Common myeloid progenitor, CD34-positive (primary cell): Measurements from ENCODE around the gene VEGFC.

Experiments
- CTCF ChIA-PET: fragments of 350-600 bp; sonication (Branson Sonifier 250); formaldehyde crosslinking; loops from one replicate; lab custom pipeline; 2021; ENCODE audit warnings: antibody characterized with exemption; lab: Charles Lee
- POLR2A ChIA-PET: fragments of 350-600 bp; sonication (Branson Sonifier 250); formaldehyde crosslinking; loops from one replicate; lab custom pipeline; 2021; ENCODE audit warnings: antibody characterized with exemption; lab: Charles Lee
- DNase-seq, 3 donors: peaks; one replicate each; pipeline versions ENCODE4 v3.0.0 to v3.0.0-alpha.2; 2013
- H3K27ac ChIP-seq, 2 experiments: 1 replicate in 1 of 2; 2 replicates in 1 of 2; pipeline ENCODE4 v1.7.0; 2013; ENCODE audit warnings: inconsistent platforms in 2 of 2, low read length in 2 of 2, mild to moderate bottlenecking in 2 of 2, low read depth in 1 of 2, moderate library complexity in 1 of 2; ENCODE audit not compliant: severe bottlenecking in 2 of 2, insufficient read depth in 1 of 2, poor library complexity in 1 of 2
- H3K27me3 ChIP-seq, 5 experiments: replicated peaks in 2 of 5; 1 replicate in 3 of 5; 2 replicates in 2 of 5; pipeline versions ENCODE4 v1.6.1 to v1.7.0; 2013; ENCODE audit warnings: low read length in 4 of 5, mild to moderate bottlenecking in 2 of 5, moderate library complexity in 2 of 5, inconsistent platforms in 1 of 5; ENCODE audit not compliant: insufficient read depth in 5 of 5, control insufficient read depth in 4 of 5
- H3K36me3 ChIP-seq, 4 experiments: 1 replicate in 2 of 4; 2 replicates in 2 of 4; pipeline versions ENCODE4 v1.6.1 to v1.7.0; 2013; ENCODE audit warnings: low read length in 3 of 4, control low read depth in 1 of 4, mild to moderate bottlenecking in 1 of 4; ENCODE audit not compliant: control insufficient read depth in 4 of 4, insufficient read depth in 4 of 4
- H3K4me1 ChIP-seq, 4 experiments: 1 replicate in 3 of 4; 2 replicates in 1 of 4; pipeline versions ENCODE4 v1.6.1 to v1.7.1; 2013; ENCODE audit warnings: low read length in 3 of 4, mild to moderate bottlenecking in 3 of 4, control low read depth in 1 of 4, inconsistent platforms in 1 of 4, moderate library complexity in 1 of 4; ENCODE audit not compliant: control insufficient read depth in 4 of 4, insufficient read depth in 4 of 4; ENCODE audit errors: control extremely low read depth in 1 of 4
- H3K4me3 ChIP-seq, 7 experiments: 1 replicate in 4 of 7; 2 replicates in 3 of 7; pipeline versions ENCODE4 v1.5.1 to v1.7.0; 2013; ENCODE audit warnings: mild to moderate bottlenecking in 7 of 7, low read length in 6 of 7, moderate library complexity in 6 of 7, inconsistent platforms in 2 of 7, low read depth in 2 of 7, control low read depth in 1 of 7; ENCODE audit not compliant: insufficient read depth in 4 of 7, control insufficient read depth in 1 of 7; ENCODE audit errors: extremely low read depth in 1 of 7
- H3K9me3 ChIP-seq, 5 experiments: 1 replicate in 4 of 5; 2 replicates in 1 of 5; pipeline versions ENCODE4 v1.6.1 to v1.7.1; 2013; ENCODE audit warnings: low read length in 4 of 5, mild to moderate bottlenecking in 2 of 5, inconsistent platforms in 1 of 5, low read depth in 1 of 5, moderate library complexity in 1 of 5; ENCODE audit not compliant: control insufficient read depth in 4 of 5, insufficient read depth in 2 of 5; ENCODE audit errors: control extremely low read depth in 1 of 5
- WGBS: methylation state at CpG from one replicate; pipeline ENCODE4 v1.1.5; 2013; ENCODE audit not compliant: insufficient coverage; 5-methylcytosine and 5-hydroxymethylcytosine counted together

VEGFC gene

DNA sequence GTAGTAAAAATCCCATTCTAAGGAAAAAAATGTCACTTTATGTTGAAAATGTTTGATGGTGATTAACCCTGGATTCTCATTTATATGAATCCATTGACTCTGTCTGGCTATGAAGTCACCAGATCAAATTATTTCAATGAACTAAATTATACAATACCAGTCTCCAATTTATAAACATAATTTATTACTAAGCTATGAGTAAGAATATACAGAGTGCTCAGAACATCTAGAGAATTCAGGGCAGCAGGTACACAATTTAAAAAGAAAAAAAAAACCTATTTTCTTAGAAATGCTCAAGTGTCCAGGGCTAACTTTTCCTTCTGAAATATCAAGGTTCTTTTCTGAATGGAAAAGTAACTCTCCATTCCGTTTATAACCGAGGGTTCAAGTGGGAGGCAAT is 48.6 kb downstream of the VEGFC start:
- CTCF ChIA-PET, result no interaction called here
- Histone ChIP-seq H3K9me3 (no peaks in the 10 kb centered on the region), H3K4me3 (no peak overlapping the region), H3K27me3 (no peaks in the 10 kb centered on the region), H3K4me1 (no peaks in the 10 kb centered on the region), H3K27ac (no peak overlapping the region), H3K36me3 (no peaks in the 10 kb centered on the region)
- DNase-seq, result no peak
- 100% methylated on average over 1 of the region's 2 CpGs for WGBS
- POLR2A ChIA-PET, result no interaction called here

DNA sequence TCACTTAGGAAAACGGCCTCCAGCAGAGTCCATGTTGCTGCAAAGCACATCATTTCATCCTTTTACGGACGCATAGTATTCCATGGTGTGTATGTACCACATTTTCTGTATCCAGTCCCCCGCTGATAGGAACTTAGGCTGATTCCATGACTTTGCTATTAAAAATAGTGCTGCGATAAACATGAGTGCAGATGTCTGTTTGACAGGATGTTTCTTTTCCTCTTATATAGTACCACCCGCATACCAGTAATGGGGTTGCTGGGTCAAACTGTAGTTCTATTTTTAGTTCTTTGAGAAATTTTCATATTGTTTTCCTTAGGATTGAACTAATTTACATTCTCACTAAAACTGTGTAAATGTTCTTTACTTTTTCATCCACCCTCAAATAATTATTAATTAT is 50.5 kb downstream of the VEGFC start:
- no peaks in the 10 kb centered on the region for H3K9me3 ChIP-seq
- WGBS, result 85% methylated on average over 3 of the region's 6 CpGs
- ChIA-PET CTCF (no interaction called here), POLR2A (no interaction called here)
- no peak for DNase-seq
- H3K4me3 ChIP-seq, result no peak overlapping the region
- no peaks in the 10 kb centered on the region for H3K36me3 ChIP-seq
- H3K27ac ChIP-seq, result no peak overlapping the region
- no peaks in the 10 kb centered on the region for H3K4me1 ChIP-seq
- no peaks in the 10 kb centered on the region for H3K27me3 ChIP-seq

DNA sequence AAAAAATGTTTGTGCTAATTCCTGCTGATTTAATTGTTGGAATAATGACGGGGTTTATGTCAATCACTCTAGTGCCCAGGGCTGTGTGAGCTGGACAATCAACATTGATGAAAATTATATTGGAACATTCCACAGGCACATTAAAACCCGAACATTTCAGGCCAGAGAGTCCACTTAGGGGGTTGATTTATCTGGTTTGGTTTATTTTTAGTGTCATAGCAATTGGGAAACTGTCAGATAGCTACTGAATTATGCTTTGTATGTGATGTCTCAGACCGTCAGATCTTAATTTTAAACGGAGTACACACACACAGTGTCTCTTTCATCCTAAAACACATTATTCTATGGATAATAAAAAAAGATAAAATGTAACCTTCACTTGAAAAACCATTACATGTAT is 51.5 kb downstream of the VEGFC start:
- Histone ChIP-seq H3K9me3 (no peaks in the 10 kb centered on the region), H3K27me3 (no peaks in the 10 kb centered on the region), H3K4me1 (no peaks in the 10 kb centered on the region), H3K27ac (no peak overlapping the region), H3K36me3 (no peaks in the 10 kb centered on the region), H3K4me3 (no peak overlapping the region)
- ChIA-PET POLR2A (no interaction called here), CTCF (no interaction called here)
- DNase-seq, result no peak
- 100% methylated on average over 1 of the region's 4 CpGs for WGBS

DNA sequence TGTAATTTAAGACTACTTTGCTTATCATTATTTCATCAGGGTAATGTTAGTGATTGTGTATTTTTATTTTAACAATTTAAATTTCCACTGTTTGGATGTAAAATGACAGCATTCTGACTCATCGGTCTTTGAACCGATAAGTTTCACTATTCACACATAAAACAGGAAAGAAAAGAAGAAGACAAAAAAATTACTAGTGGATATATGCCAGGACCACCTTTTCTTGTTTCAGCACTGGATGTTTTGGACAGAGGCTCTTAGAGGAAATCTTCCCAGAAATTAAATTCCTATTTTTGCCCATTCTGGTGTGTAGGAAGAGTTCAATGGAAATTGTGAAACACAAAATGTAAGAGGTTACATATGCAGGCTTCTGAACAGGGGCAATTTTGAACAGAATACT is 57.4 kb downstream of the VEGFC start:
- no CpG with 5 or more reads among the region's 2 CpGs for WGBS
- POLR2A ChIA-PET, result no interaction called here
- no peaks in the 10 kb centered on the region for H3K4me1 ChIP-seq

DNA sequence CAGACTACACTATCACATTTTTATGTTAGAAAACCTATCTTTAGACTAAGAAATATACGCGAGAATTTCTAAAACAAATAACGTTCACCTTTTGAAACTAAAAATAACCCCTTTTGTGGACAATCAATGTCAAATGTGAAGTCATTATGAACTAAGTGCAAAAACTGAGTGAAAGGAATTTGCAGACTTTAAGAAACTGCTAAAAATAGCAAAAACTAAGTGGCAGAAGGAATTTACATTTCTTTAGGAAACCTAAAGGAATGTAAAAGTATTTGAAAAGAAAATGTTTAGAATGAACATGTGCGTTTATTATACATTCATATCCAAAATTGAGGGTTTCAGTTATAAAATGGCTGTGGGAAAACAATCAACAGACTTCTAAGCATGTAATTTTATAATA is 58.3 kb downstream of the VEGFC start:
- Histone ChIP-seq H3K27ac (no peak overlapping the region), H3K4me1 (no peaks in the 10 kb centered on the region), H3K36me3 (no peaks in the 10 kb centered on the region), H3K4me3 (no peak overlapping the region), H3K9me3 (no peaks in the 10 kb centered on the region), H3K27me3 (no peaks in the 10 kb centered on the region)
- no peak for DNase-seq
- WGBS, result no CpG with 5 or more reads among the region's 4 CpGs
- ChIA-PET POLR2A (no interaction called here), CTCF (no interaction called here)

More for the DNA sequence above, 57.4 kb downstream of the VEGFC start:
- no peak overlapping the region for H3K27ac ChIP-seq
- no peak for DNase-seq
- H3K4me3 ChIP-seq, result no peak overlapping the region
- no peaks in the 10 kb centered on the region for H3K36me3 ChIP-seq
- H3K27me3 ChIP-seq, result no peaks in the 10 kb centered on the region
- CTCF ChIA-PET, result no interaction called here
- H3K9me3 ChIP-seq, result no peaks in the 10 kb centered on the region

DNA sequence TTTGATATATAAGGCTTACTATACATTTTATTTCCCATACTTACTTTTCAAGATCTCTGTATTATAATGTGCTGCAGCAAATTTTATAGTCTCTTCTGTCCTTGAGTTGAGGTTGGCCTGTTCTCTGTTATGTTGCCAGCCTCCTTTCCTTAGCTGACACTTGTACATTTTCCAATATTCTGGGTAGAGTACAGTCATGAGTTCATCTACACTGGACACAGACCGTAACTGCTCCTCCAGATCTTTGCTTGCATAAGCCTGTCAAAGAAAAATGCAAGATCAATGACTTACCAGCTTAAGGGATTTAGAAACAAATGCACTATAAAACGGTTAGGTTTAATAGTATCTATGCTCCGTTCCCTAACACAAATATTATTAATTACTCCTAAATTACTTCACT is 63.2 kb downstream of the VEGFC start:
- Histone ChIP-seq H3K4me3 (no peak overlapping the region), H3K4me1 (no peaks in the 10 kb centered on the region), H3K27ac (no peak overlapping the region), H3K27me3 (no peaks in the 10 kb centered on the region), H3K9me3 (no peaks in the 10 kb centered on the region), H3K36me3 (no peaks in the 10 kb centered on the region)
- ChIA-PET POLR2A (no interaction called here), CTCF (no interaction called here)
- no peak for DNase-seq
- WGBS, result 100% methylated on average over 1 of the region's 3 CpGs

DNA sequence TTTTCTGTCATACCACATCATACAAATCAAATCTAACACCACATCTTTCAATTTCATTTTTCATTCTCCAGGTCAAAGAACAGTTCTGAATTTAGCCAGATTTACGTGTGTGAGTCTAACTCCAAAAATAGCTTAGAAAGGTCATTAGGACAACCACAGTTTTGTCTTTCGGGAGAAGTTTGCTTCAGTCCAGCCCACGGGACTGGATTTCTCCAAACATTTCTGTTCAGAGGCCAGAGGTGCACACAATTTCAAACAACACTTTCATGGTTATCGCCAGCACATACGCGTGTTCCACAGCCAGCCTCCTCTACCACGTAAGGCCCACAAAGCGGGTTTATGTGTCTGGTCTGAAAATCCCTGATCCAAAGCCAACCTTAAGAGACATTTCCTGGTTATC is 65.9 kb downstream of the VEGFC start:
- no peaks in the 10 kb centered on the region for H3K4me1 ChIP-seq
- 94% methylated on average over 8 of the region's 8 CpGs for WGBS
- H3K4me3 ChIP-seq, result no peak overlapping the region
- no peak overlapping the region for H3K27ac ChIP-seq
- no peaks in the 10 kb centered on the region for H3K36me3 ChIP-seq
- no peaks in the 10 kb centered on the region for H3K27me3 ChIP-seq
- H3K9me3 ChIP-seq, result no peaks in the 10 kb centered on the region
- ChIA-PET CTCF (interaction anchor here (0.6 kb wide), 1 partner anchor 1359 kb away, joined by 3 read pairs; no protein-coding TSS in a partner anchor), POLR2A (no interaction called here)
- no peak for DNase-seq
